GM10266 (cell line): Measurements from ENCODE around the gene ADGRA1.

Source experiments
- DNase-seq: peaks from one replicate; pipeline ENCODE4 v3.0.0; 2012; ENCODE audit errors: extremely low spot score
- CTCF ChIP-seq: IDR thresholded peaks from 2 replicates; pipeline ENCODE4 v1.5.1; 2012; ENCODE audit warnings: mild to moderate bottlenecking, low read depth; ENCODE audit not compliant: control insufficient read depth, insufficient read depth; ENCODE audit errors: missing control alignments

Gene ADGRA1, protein sequence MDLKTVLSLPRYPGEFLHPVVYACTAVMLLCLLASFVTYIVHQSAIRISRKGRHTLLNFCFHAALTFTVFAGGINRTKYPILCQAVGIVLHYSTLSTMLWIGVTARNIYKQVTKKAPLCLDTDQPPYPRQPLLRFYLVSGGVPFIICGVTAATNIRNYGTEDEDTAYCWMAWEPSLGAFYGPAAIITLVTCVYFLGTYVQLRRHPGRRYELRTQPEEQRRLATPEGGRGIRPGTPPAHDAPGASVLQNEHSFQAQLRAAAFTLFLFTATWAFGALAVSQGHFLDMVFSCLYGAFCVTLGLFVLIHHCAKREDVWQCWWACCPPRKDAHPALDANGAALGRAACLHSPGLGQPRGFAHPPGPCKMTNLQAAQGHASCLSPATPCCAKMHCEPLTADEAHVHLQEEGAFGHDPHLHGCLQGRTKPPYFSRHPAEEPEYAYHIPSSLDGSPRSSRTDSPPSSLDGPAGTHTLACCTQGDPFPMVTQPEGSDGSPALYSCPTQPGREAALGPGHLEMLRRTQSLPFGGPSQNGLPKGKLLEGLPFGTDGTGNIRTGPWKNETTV

DNA sequence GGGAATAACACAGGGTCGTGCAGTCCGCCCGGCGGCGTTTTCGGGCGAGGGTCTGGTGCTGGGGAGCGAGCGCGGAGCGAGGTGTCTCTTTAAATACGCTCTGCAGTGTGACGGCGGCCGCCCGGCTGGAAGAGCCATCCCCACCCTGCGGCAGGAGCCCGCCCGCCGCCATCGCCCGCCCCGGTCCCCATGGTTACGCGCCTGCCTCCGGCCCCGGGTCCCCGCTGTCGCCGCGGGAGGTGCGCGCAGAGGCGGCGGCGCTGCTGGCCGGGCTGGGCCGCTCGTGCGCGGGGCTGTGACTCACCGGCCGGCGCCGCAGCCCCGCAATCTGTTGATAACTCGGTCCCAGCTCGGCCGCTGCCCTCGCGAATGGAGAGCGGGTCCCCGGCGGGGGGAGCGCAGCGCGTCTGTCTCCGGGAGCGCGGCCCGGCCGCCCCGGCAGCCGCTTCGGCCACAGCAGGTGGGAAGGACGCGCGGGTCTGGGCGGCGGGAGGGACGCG, at the start of gene ADGRA1:
Gene ADGRA1, plus strand, starts transcription at position 246 of the 500 bp plus-strand sequence. CDS start 986 bp downstream, outside the sequence.
- no peak for TF ChIP-seq CTCF
- DNase-seq: no peak

DNA sequence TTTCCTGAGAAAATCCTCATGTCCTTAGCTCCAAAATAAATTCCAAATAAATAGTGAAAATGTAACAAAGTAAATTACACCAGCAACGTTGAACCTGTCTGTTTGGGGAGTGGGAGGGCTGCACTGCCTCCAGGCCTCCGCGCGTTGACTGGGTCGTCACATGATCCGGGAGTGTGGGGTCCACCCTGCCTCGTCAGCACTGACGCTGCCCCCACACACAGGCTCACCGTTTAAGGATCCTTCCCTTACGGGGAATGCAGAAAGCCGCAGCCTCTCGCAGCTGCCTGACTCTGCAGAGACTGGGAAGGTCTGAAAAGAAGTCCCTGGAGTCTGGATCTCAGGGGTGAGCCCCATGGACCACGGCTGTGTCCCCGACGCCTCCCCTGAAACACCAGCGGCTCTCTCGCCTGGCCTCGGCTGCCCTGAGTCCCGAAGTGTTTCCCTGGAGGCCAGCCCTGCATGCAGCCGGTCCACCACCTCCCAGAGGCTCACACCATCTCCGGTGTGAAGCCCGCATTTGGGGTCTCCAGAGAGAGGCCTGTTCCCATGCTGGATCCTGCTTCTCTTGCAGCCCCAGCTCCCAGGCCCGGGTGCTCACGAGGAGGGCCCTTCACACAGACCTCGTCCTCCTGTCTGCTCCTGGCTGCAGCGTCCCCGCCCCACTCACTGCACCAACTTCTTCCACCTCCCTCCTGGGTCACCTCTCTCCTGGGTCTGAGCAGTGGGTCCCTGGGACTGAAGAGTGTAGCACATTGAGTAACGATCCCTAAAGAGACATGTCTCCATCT, 49.5 kb upstream of the ADGRA1 start:
- TF ChIP-seq CTCF: no peak
- no peak for DNase-seq

GRCh38 chr10:133039107-133039802, 48.5 kb upstream of the ADGRA1 start:
- no peak for DNase-seq
- no peak for TF ChIP-seq CTCF

- no peak for DNase-seq
- TF ChIP-seq CTCF: no peak
These were observed 47.9 kb upstream of the ADGRA1 start for GRCh38 chr10:133039803-133040165.

GRCh38 chr10:133040198-133040597, 47.5 kb upstream of the ADGRA1 start:
- no peak for DNase-seq
- TF ChIP-seq CTCF: no peak

DNA sequence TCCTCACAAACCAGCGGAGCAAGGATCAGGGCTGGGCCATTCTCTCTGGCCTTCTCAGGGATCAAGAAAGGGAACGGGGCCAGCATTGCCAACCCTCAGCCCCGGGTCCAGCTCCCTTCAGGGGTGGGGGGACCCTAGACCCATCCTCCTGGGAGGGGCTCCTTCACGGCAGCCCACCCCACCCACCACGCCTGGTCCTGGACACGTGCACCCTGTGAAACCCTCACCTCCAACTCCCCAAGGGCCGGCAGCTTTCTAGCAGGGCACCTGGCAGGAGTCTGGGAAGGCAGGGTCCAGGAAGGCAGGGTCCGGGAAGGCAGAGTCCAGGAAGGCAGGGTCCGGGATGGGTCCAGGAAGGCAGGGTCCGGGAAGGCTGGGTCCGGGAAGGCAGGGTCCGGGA, 46.6 kb upstream of the ADGRA1 start:
- no peak for TF ChIP-seq CTCF

GRCh38 chr10:133042061-133042460, 45.7 kb upstream of the ADGRA1 start:
- no peak for DNase-seq
- TF ChIP-seq CTCF: no peak

More for the DNA sequence above, 46.6 kb upstream of the ADGRA1 start:
- no peak for DNase-seq
